Activated gamma-delta T cell treated with Interleukin-2 at 50 U/mL for 16 hours (primary cell): ENCODE results near the gene KCNQ2.

ENCODE experiments used
- DNase-seq: peaks from one replicate; pipeline ENCODE4 v3.0.0-alpha.2; 2020

KCNQ2 gene

DNA sequence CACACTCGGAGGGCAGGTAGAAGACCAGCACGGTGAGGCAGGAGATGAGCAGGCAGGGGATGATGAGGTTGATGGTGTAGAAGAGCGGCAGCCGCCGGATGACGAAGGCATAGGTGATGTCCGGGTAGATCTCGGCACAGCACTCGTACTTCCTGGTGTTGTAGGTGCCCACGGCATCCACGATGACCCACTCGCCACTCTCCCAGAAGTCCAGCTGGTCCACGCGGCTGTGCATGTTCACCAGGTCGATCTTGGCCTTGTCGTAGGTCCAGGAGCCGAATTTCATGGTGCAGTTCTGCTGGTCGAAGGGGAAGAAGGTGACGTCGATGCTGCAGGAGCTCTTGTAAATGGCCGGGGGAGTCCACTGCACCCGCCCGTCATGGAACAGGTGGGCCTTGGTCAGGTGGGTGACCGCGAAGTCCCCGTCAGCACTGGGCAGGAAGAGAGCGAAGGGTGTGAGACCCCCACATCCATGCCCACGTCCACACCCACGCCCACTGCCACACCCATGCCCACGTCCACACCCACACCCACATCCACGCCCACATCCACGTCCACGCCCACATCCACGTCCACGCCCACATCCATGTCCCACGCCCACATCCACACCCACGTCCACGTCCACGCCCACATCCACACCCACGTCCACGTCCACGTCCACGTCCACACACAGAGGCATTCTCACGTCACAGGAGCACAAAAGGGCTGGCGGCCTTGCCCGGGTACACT, 121.7 kb downstream of the KCNQ2 start:
- DNase-seq: no peak
